Measurements from ENCODE around the gene PDE4D. TPM values are rescaled to one million over a fixed set of nuclear protein-coding genes. Genes with fewer than 3 reads are reported as not detected.

Gene PDE4D
- total and polyA plus RNA-seq, 2 experiments from 2014 or later = 4.3 to 9.7 TPM

DNA sequence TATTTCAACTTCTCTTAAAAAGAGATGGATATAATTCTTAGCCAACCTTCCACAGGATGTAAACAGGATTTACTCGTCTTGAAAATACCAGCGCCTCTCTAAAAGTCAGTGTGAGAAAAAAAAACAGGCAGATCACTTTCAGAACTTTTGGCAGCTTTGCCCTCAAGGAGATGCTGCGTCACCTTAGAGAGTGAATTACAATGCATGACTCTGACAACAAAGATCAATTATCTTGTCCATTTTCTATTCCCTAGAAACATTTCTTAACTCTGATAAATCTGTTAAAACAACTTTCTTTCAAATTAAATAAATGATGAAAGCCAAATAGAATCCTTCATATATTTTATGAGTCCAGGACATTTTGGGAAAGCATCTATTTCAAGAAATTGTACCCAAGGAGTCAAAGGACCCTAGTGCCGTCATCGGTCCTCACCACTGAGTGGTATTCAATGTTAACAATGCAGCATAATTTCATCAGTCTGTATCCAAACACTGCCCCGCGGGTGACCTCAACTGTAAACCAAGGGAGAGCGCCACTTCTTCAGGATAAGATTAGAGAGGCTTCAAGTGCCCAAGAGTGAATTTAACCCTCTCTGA is 536.0 kb downstream of the PDE4D start:
- H3K4me1 ChIP-seq (ENCODE audit: insufficient read depth) = no peaks in the 10 kb centered on the region
- H3K4me3 ChIP-seq = no peak overlapping the region
- 74 to 80% methylated on average over 8 of the region's 8 CpGs for WGBS, 2 experiments (ENCODE audit: low coverage in 1 of 2, low lambda C conversion rate in 2 of 2, missing lambda C conversion rate in 2 of 2)
- no peaks in the 10 kb centered on the region for H3K9me2 ChIP-seq (ENCODE audit: insufficient read depth)
- in situ Hi-C loops (cut with MboI) = no loop called here
- H3K27me3 ChIP-seq (replicated peaks; ENCODE audit: insufficient read depth) = peaks cover 40% of the 10 kb centered on the region
- no peaks in the 10 kb centered on the region for H3F3A ChIP-seq (ENCODE audit: insufficient read depth)
- H3K27ac ChIP-seq = no peak overlapping the region
- no peaks in the 10 kb centered on the region for H3K36me3 ChIP-seq (ENCODE audit: low read depth)
- no peak for TF ChIP-seq EZH2 (IDR thresholded peaks at IDR 0.05; ENCODE audit: insufficient read depth, poor library complexity, severe bottlenecking)
- TF ChIP-seq EZH2phosphoT487 (IDR thresholded peaks at IDR 0.05; ENCODE audit: insufficient read depth, low read depth) = no peak
- no peak overlapping the region for H3K9ac ChIP-seq
- no peak overlapping the region for H2AFZ ChIP-seq
- H3K79me2 ChIP-seq (ENCODE audit: insufficient read depth) = no peaks in the 10 kb centered on the region
- H3K4me2 ChIP-seq (ENCODE audit: unreplicated experiment) = no peak overlapping the region
- H3K9me3 ChIP-seq (ENCODE audit: low read depth) = no peaks in the 10 kb centered on the region
- DNase-seq = no peak
- no peaks in the 10 kb centered on the region for H4K20me1 ChIP-seq (ENCODE audit: insufficient read depth)

DNA sequence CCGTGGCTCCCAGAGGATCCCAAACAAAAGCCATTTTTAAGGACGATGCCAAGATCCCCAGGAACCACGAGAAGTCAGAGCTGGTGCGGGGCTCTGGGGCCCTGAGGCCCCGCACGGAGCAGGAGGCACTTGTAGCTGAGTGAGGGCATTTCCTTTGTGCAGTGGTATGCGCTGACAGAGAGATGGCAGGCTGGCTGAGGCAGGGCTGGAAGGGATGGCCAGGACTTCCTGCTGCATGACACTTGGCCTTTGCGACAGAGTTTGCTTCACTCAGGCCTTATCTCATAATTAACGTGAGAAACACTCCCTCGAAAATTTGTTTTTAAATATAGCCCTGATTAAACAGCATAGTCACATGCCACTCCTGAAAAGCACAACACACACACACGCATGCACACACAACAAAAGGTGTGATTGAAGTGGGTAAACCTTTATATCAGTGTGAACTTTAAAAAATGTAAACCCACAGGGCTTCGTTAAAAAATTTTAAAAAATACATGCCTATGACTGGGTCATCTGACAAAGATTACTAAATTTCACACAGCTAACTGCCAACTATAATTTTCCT is 536.6 kb downstream of the PDE4D start:
- Histone ChIP-seq H3K27me3 (replicated peaks; ENCODE audit: insufficient read depth) (peaks cover 41% of the 10 kb centered on the region), H3F3A (ENCODE audit: insufficient read depth) (no peaks in the 10 kb centered on the region), H3K4me1 (ENCODE audit: insufficient read depth) (no peaks in the 10 kb centered on the region), H4K20me1 (ENCODE audit: insufficient read depth) (no peaks in the 10 kb centered on the region), H3K9ac (no peak overlapping the region), H2AFZ (no peak overlapping the region), H3K9me3 (ENCODE audit: low read depth) (no peaks in the 10 kb centered on the region), H3K4me3 (no peak overlapping the region), H3K27ac (no peak overlapping the region), H3K79me2 (ENCODE audit: insufficient read depth) (no peaks in the 10 kb centered on the region), H3K36me3 (ENCODE audit: low read depth) (no peaks in the 10 kb centered on the region), H3K4me2 (ENCODE audit: unreplicated experiment) (no peak overlapping the region), H3K9me2 (ENCODE audit: insufficient read depth) (no peaks in the 10 kb centered on the region)
- 73 to 77% methylated on average over 12 of the region's 12 CpGs for WGBS, 2 experiments (ENCODE audit: low coverage in 1 of 2, low lambda C conversion rate in 2 of 2, missing lambda C conversion rate in 2 of 2)
- no peak for DNase-seq
- in situ Hi-C loops (cut with MboI) = no loop called here
- no peak for TF ChIP-seq EZH2phosphoT487 (IDR thresholded peaks at IDR 0.05; ENCODE audit: insufficient read depth, low read depth)
- no peak for TF ChIP-seq EZH2 (IDR thresholded peaks at IDR 0.05; ENCODE audit: insufficient read depth, poor library complexity, severe bottlenecking)

DNA sequence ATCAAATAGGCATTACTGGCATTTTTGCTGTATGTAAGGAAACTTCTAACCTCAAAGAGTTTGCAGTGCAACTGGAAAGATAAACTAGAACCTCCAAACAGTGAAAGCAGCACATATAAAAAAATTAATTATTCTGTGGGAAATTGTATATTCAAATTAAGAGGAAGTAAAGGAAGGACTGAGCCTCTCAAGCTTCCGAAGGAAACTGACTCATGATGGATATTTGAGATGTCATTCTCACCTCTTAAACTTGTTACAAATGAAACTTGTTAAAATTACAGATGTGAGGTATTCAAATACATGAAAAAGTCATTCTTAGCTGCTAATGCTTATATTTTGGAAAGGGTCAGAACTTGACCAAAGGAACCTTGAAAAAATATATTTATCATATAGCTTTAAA is 538.7 kb downstream of the PDE4D start:
- TF ChIP-seq EZH2 (IDR thresholded peaks at IDR 0.05; ENCODE audit: insufficient read depth, poor library complexity, severe bottlenecking) (no peak), EZH2phosphoT487 (IDR thresholded peaks at IDR 0.05; ENCODE audit: insufficient read depth, low read depth) (no peak)
- Histone ChIP-seq H3K9ac (no peak overlapping the region), H3F3A (ENCODE audit: insufficient read depth) (no peaks in the 10 kb centered on the region), H3K4me2 (ENCODE audit: unreplicated experiment) (no peak overlapping the region), H3K36me3 (ENCODE audit: low read depth) (no peaks in the 10 kb centered on the region), H2AFZ (no peak overlapping the region), H3K79me2 (ENCODE audit: insufficient read depth) (no peaks in the 10 kb centered on the region), H3K4me1 (ENCODE audit: insufficient read depth) (no peaks in the 10 kb centered on the region), H3K9me2 (ENCODE audit: insufficient read depth) (no peaks in the 10 kb centered on the region), H3K9me3 (ENCODE audit: low read depth) (no peaks in the 10 kb centered on the region), H4K20me1 (ENCODE audit: insufficient read depth) (no peaks in the 10 kb centered on the region), H3K27me3 (replicated peaks; ENCODE audit: insufficient read depth) (peaks cover 27% of the 10 kb centered on the region; the same call in 1 of the 2 replicates), H3K4me3 (no peak overlapping the region), H3K27ac (no peak overlapping the region)
- DNase-seq = no peak
- 70 to 91% methylated on average over 1 of the region's 1 CpG for WGBS, 2 experiments (ENCODE audit: low coverage in 1 of 2, low lambda C conversion rate in 2 of 2, missing lambda C conversion rate in 2 of 2)
- in situ Hi-C loops (cut with MboI) = no loop called here

DNA sequence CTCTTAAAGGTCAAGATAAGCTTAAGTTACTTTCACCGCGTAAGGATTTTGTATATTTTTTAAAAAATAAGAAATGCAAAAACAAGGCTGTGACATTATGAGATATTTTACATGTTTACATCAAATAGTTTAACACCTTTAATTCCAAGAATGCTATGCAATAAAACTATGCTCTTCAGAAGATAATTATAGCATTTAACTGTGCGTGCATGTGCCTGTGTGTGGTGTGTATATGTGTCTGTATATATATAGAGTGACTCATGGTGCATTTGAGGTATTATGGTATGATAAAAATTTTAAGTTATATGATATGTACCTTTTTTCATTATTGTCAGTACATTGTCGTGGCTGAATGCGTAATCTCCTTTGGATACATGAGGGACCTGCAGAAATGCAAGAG is 539.3 kb downstream of the PDE4D start:
- in situ Hi-C loops (cut with MboI) = no loop called here
- H3K9me2 ChIP-seq (ENCODE audit: insufficient read depth) = no peaks in the 10 kb centered on the region
- no peaks in the 10 kb centered on the region for H3K79me2 ChIP-seq (ENCODE audit: insufficient read depth)
- 92 to 95% methylated on average over 5 of the region's 5 CpGs for WGBS, 2 experiments (ENCODE audit: low coverage in 1 of 2, low lambda C conversion rate in 2 of 2, missing lambda C conversion rate in 2 of 2)
- no peaks in the 10 kb centered on the region for H3K9me3 ChIP-seq (ENCODE audit: low read depth)
- no peak overlapping the region for H3K9ac ChIP-seq
- H3K4me1 ChIP-seq (ENCODE audit: insufficient read depth) = no peaks in the 10 kb centered on the region
- peaks cover 22% of the 10 kb centered on the region; the same call in 1 of the 2 replicates for H3K27me3 ChIP-seq (replicated peaks; ENCODE audit: insufficient read depth)
- no peaks in the 10 kb centered on the region for H3K36me3 ChIP-seq (ENCODE audit: low read depth)
- H3K4me2 ChIP-seq (ENCODE audit: unreplicated experiment) = no peak overlapping the region
- no peak overlapping the region for H2AFZ ChIP-seq
- no peak for TF ChIP-seq EZH2phosphoT487 (IDR thresholded peaks at IDR 0.05; ENCODE audit: insufficient read depth, low read depth)
- no peak for TF ChIP-seq EZH2 (IDR thresholded peaks at IDR 0.05; ENCODE audit: insufficient read depth, poor library complexity, severe bottlenecking)
- no peak for DNase-seq
- H3F3A ChIP-seq (ENCODE audit: insufficient read depth) = no peaks in the 10 kb centered on the region
- no peaks in the 10 kb centered on the region for H4K20me1 ChIP-seq (ENCODE audit: insufficient read depth)
- no peak overlapping the region for H3K4me3 ChIP-seq
- H3K27ac ChIP-seq = no peak overlapping the region

All from GM23248 (cell line).